Smooth muscle cell (in vitro differentiated cells): ENCODE measurements around the gene KLHL29. TPM values are rescaled to one million over a fixed set of nuclear protein-coding genes. Genes with fewer than 3 reads are reported as not detected.

ENCODE experiments used
- DNase-seq: peaks from one replicate; lab custom pipeline; 2025; ENCODE audit not compliant: unreplicated experiment; lab: John Stamatoyannopoulos, UW
- H2AFZ ChIP-seq: fragments of 200-600 bp; sonication (generic); 2 replicates; pipeline ENCODE4 v1.6.0; 2016; ENCODE audit warnings: antibody characterized with exemption, low read depth, mild to moderate bottlenecking
- H3F3A ChIP-seq: fragments of 200-600 bp; sonication (generic); 2 replicates; pipeline ENCODE4 v1.6.0; 2017; ENCODE audit warnings: antibody characterized with exemption, low read depth
- H3K27ac ChIP-seq: fragments of 200-600 bp; sonication (generic); 2 replicates; pipeline ENCODE4 v1.5.1; 2016; ENCODE audit warnings: low read depth, mild to moderate bottlenecking
- H3K27me3 ChIP-seq: fragments of 200-600 bp; sonication (generic); 2 replicates; pipeline ENCODE4 v1.6.1; 2016; ENCODE audit warnings: low read depth, mild to moderate bottlenecking
- H3K36me3 ChIP-seq: fragments of 200-600 bp; sonication (generic); 2 replicates; pipeline ENCODE4 v1.5.1; 2016; ENCODE audit warnings: low read depth
- H3K4me1 ChIP-seq: fragments of 200-600 bp; sonication (generic); 2 replicates; pipeline ENCODE4 v1.5.1; 2016; ENCODE audit warnings: low read depth
- H3K4me2 ChIP-seq: fragments of 200-600 bp; sonication (generic); 2 replicates; pipeline ENCODE4 v1.6.0; 2016; ENCODE audit warnings: mild to moderate bottlenecking
- H3K4me3 ChIP-seq: fragments of 200-600 bp; sonication (generic); 2 replicates; pipeline ENCODE4 v1.5.1; 2016; ENCODE audit warnings: mild to moderate bottlenecking
- H3K79me2 ChIP-seq: fragments of 200-600 bp; sonication (generic); 2 replicates; pipeline ENCODE4 v1.6.0; 2016; ENCODE audit warnings: low read depth, mild to moderate bottlenecking
- H3K9ac ChIP-seq: fragments of 200-600 bp; sonication (generic); 2 replicates; pipeline ENCODE4 v1.6.0; 2016; ENCODE audit warnings: low read depth
- H3K9me3 ChIP-seq: fragments of 200-600 bp; sonication (generic); replicated peaks from 2 replicates; pipeline ENCODE4 v1.5.1; 2016; ENCODE audit warnings: low read depth
- H4K20me1 ChIP-seq: fragments of 200-600 bp; sonication (generic); 2 replicates; pipeline ENCODE4 v1.6.0; 2016; ENCODE audit warnings: low read depth
- CTCF ChIP-seq: fragments of 200-600 bp; sonication (generic); IDR thresholded peaks from 2 replicates; pipeline ENCODE4 v1.5.1; 2017; ENCODE audit warnings: borderline replicate concordance, mild to moderate bottlenecking, antibody characterized with exemption; ENCODE audit not compliant: insufficient read depth, poor library complexity, severe bottlenecking
- WGBS: methylation state at CpG from one replicate; pipeline ENCODE4 v1.1.7; 2016; ENCODE audit warnings: low lambda C conversion rate; 5-methylcytosine and 5-hydroxymethylcytosine counted together
- polyA plus RNA-seq: library from polyadenylated mRNA; unstranded; fragments of >200 nt; fragmentation: Nextera tagmentation; extraction: Ambion mirVana; gene quantifications from 2 replicates; pipeline ENCODE4 v1.2.1, GENCODE V29; 2016
- total RNA-seq: library from RNA; depleted of rRNA; stranded (reverse); fragments of >200 nt; gene quantifications from 2 replicates; pipeline ENCODE4 v1.2.3, GENCODE V29; 2014

The KLHL29 gene
- total and polyA plus RNA-seq, 2 experiments from 2014 or later = 3.1 to 6.6 TPM

DNA sequence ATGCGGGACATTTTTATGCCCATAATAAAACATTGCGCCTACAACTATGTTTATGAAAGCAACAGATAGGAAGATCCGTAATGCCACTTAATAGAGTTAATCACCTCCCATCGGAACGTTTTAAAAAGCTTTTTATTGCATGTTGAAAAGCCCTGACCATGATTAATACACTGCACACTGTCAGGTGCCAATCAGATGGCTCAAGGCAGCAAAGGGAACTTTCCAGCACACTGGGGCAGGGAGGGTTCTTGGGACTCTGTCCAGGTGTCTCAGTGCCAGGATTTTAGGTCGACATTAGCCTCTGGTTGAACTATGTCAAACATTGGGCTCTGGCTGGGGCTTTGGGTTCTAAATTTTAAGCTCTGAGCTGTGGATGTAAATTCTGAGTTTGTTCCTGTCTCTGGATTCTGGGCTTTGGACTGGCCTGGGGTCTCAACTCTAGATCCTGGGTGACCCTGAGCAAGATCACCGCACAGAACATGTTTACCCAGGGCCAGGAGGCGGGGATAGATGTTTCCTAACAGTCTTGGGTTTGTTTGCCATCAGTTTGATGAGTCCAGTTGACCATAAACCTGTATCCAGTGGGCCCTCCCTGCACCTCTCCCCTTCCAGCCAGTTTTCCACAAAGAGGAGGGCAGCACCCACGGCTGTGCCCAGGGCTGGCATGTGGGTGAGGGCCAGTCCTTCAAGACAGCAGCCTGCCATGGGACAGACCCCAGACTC lies 279.2 kb downstream of the KLHL29 start:
- no peak overlapping the region for H3K4me2 ChIP-seq
- no peak overlapping the region for H3K9ac ChIP-seq
- H3K4me1 ChIP-seq = no peaks in the 10 kb centered on the region
- H2AFZ ChIP-seq = no peak overlapping the region
- H3K9me3 ChIP-seq = no peaks in the 10 kb centered on the region
- TF ChIP-seq CTCF = no peak
- no peak overlapping the region for H3K4me3 ChIP-seq
- no peak overlapping the region for H3K27ac ChIP-seq
- no peaks in the 10 kb centered on the region for H3K27me3 ChIP-seq
- H3K36me3 ChIP-seq = no peaks in the 10 kb centered on the region
- DNase-seq = no peak
- no peaks in the 10 kb centered on the region for H3F3A ChIP-seq
- H4K20me1 ChIP-seq = no peaks in the 10 kb centered on the region
- 85% methylated on average over 9 of the region's 9 CpGs for WGBS
- H3K79me2 ChIP-seq = no peaks in the 10 kb centered on the region

GRCh38 chr2:23666241-23666979 lies 281.4 kb downstream of the KLHL29 start:
- Histone ChIP-seq H3K4me2 (no peak overlapping the region), H4K20me1 (no peaks in the 10 kb centered on the region), H3K36me3 (no peaks in the 10 kb centered on the region), H3K4me1 (no peaks in the 10 kb centered on the region), H3K4me3 (no peak overlapping the region), H3K79me2 (no peaks in the 10 kb centered on the region), H3K9me3 (no peaks in the 10 kb centered on the region), H3K27ac (no peak overlapping the region), H2AFZ (no peak overlapping the region), H3K27me3 (no peaks in the 10 kb centered on the region), H3F3A (no peaks in the 10 kb centered on the region), H3K9ac (no peak overlapping the region)
- DNase-seq = no peak
- WGBS = 96% methylated on average over 12 of the region's 12 CpGs
- TF ChIP-seq CTCF = no peak

DNA sequence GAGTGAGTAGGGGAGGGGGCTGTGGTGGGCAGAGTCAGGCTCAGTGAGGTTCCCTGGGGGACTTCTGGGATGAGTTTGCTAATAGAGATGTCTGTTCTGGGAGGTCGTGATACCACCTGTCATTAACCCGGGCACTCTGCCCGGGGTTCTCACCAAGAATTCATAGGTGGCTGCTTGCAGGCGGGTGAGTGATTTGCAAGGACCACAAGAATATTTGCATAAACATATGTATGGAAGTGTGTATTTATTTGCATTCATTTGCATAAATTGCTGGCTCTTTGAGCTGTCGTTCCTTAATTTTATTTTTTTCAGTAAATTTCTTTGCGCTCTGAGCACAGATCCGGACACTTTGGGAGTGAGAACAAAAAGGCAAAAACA lies 282.0 kb downstream of the KLHL29 start:
- WGBS = 95% methylated on average over 7 of the region's 7 CpGs
- H3K4me2 ChIP-seq = no peak overlapping the region
- H2AFZ ChIP-seq = no peak overlapping the region
- DNase-seq = no peak
- no peaks in the 10 kb centered on the region for H3K27me3 ChIP-seq
- no peak overlapping the region for H3K27ac ChIP-seq
- no peak overlapping the region for H3K4me3 ChIP-seq
- no peaks in the 10 kb centered on the region for H4K20me1 ChIP-seq
- H3K79me2 ChIP-seq = no peaks in the 10 kb centered on the region
- no peaks in the 10 kb centered on the region for H3K4me1 ChIP-seq
- no peak overlapping the region for H3K9ac ChIP-seq
- no peaks in the 10 kb centered on the region for H3K36me3 ChIP-seq
- H3F3A ChIP-seq = no peaks in the 10 kb centered on the region
- no peak for TF ChIP-seq CTCF
- no peaks in the 10 kb centered on the region for H3K9me3 ChIP-seq
